ENCODE measurements around the gene OR2AG1.
"Not testable (repeated sequence)": the region's sequence is repeated elsewhere in the genome, so short reads cannot be mapped to it uniquely, and the experiment has no call there.

OR2AG1 gene

GRCh38 chr11:6799402-6799801 lies 16.6 kb downstream of the OR2AG1 start, which contains the start of gene OR6A2:
OR6A2 (minus strand) TSS chr11:6799689; CDS start chr11:6795708, 3,981 bp downstream.
- no peak for DNase-seq

- DNase-seq, result not testable (repeated sequence)
Observed at GRCh38 chr11:6801075-6801474, 18.3 kb downstream of the OR2AG1 start.

GRCh38 chr11:6812390-6813005 lies 29.7 kb downstream of the OR2AG1 start:
- peak; percentile 24 for DNase-seq

GRCh38 chr11:6813656-6814055 lies 30.8 kb downstream of the OR2AG1 start:
- DNase-seq, result no peak

- no peak for DNase-seq
Observed at GRCh38 chr11:6817694-6818093, 34.9 kb downstream of the OR2AG1 start.

- DNase-seq, result no peak
Observed at GRCh38 chr11:6818967-6819366, 36.1 kb downstream of the OR2AG1 start.

- no peak for DNase-seq
Observed at GRCh38 chr11:6824136-6824823, 41.5 kb downstream of the OR2AG1 start.

- DNase-seq, result no peak
Observed at GRCh38 chr11:6825231-6825744, 42.5 kb downstream of the OR2AG1 start.

- no peak for DNase-seq
Observed at GRCh38 chr11:6828103-6828502, 45.3 kb downstream of the OR2AG1 start.

- no peak for DNase-seq
Observed at GRCh38 chr11:6833356-6833755, 50.5 kb downstream of the OR2AG1 start.

- no peak for DNase-seq
Observed at GRCh38 chr11:6834021-6834420, 51.2 kb downstream of the OR2AG1 start.

Data from NCI-H2171 treated with DMSO at 0.1 percent for 48 hours (cell line).